ENCODE data around the gene IMMP2L. TPM values are rescaled to one million over a fixed set of nuclear protein-coding genes. Genes with fewer than 3 reads are reported as not detected.

The IMMP2L gene
- total RNA-seq, 1 donor from 2014 or later, result 19.0 TPM

- no peak for FAIRE-seq
- no peak for DNase-seq (ENCODE audit: low read depth)
- H3K4me3 ChIP-seq (ENCODE audit: low read depth, low read length), result no peak overlapping the region
- TF ChIP-seq CTCF (IDR thresholded peaks at IDR 0.05; ENCODE audit: insufficient read depth, low read length, severe bottlenecking), result no peak
- H3K27me3 ChIP-seq (ENCODE audit: control insufficient read depth, insufficient read depth, low read length), result no peaks in the 10 kb centered on the region
- no peaks in the 10 kb centered on the region for H3K36me3 ChIP-seq (ENCODE audit: control insufficient read depth, insufficient read depth, low read length)
Observed at GRCh38 chr7:111018447-111018846, 543.8 kb downstream of the IMMP2L start.

- TF ChIP-seq CTCF (IDR thresholded peaks at IDR 0.05; ENCODE audit: insufficient read depth, low read length, severe bottlenecking), result no peak
- Histone ChIP-seq H3K36me3 (ENCODE audit: control insufficient read depth, insufficient read depth, low read length) (no peaks in the 10 kb centered on the region), H3K27me3 (ENCODE audit: control insufficient read depth, insufficient read depth, low read length) (no peaks in the 10 kb centered on the region), H3K4me3 (ENCODE audit: low read depth, low read length) (no peak overlapping the region)
- DNase-seq (ENCODE audit: low read depth), result peak; percentile 18
- no peak for FAIRE-seq
Observed at GRCh38 chr7:111014079-111014478, 548.2 kb downstream of the IMMP2L start.

GRCh38 chr7:111012799-111013675 lies 549.3 kb downstream of the IMMP2L start:
- Histone ChIP-seq H3K27me3 (ENCODE audit: control insufficient read depth, insufficient read depth, low read length) (no peaks in the 10 kb centered on the region), H3K36me3 (ENCODE audit: control insufficient read depth, insufficient read depth, low read length) (no peaks in the 10 kb centered on the region), H3K4me3 (ENCODE audit: low read depth, low read length) (no peak overlapping the region)
- DNase-seq (ENCODE audit: low read depth), result peak; percentile 80
- no peak for FAIRE-seq
- TF ChIP-seq CTCF (IDR thresholded peaks at IDR 0.05; ENCODE audit: insufficient read depth, low read length, severe bottlenecking), result no peak

GRCh38 chr7:111012149-111012548 lies 550.1 kb downstream of the IMMP2L start:
- DNase-seq (ENCODE audit: low read depth), result peak; percentile 79
- H3K4me3 ChIP-seq (ENCODE audit: low read depth, low read length), result no peak overlapping the region
- no peak for FAIRE-seq
- no peak for TF ChIP-seq CTCF (IDR thresholded peaks at IDR 0.05; ENCODE audit: insufficient read depth, low read length, severe bottlenecking)
- no peaks in the 10 kb centered on the region for H3K27me3 ChIP-seq (ENCODE audit: control insufficient read depth, insufficient read depth, low read length)
- no peaks in the 10 kb centered on the region for H3K36me3 ChIP-seq (ENCODE audit: control insufficient read depth, insufficient read depth, low read length)

GRCh38 chr7:111011520-111011919 lies 550.8 kb downstream of the IMMP2L start:
- DNase-seq (ENCODE audit: low read depth) (peak; percentile 4), FAIRE-seq (no peak)
- H3K27me3 ChIP-seq (ENCODE audit: control insufficient read depth, insufficient read depth, low read length), result no peaks in the 10 kb centered on the region
- H3K36me3 ChIP-seq (ENCODE audit: control insufficient read depth, insufficient read depth, low read length), result no peaks in the 10 kb centered on the region
- H3K4me3 ChIP-seq (ENCODE audit: low read depth, low read length), result no peak overlapping the region
- TF ChIP-seq CTCF (IDR thresholded peaks at IDR 0.05; ENCODE audit: insufficient read depth, low read length, severe bottlenecking), result no peak
